Activated CD8-positive, alpha-beta T cell treated with anti-CD3 and anti-CD28 coated beads for 36 hours (primary cell): ENCODE results near the gene MEIS3. TPM values are rescaled to one million over a fixed set of nuclear protein-coding genes. Genes with fewer than 3 reads are reported as not detected.
A peak's percentile ranks its signal among the peaks of the same experiment; 100 is the strongest.

Experiments
- ATAC-seq: fragments of 200-7000 bp; cut with Tn5 transposase; one replicate; pipeline ENCODE4 v1.10.0; 2021; ENCODE audit warnings: mild to moderate bottlenecking, moderate library complexity
- CTCF ChIA-PET: fragments of 350-600 bp; sonication (Branson Sonifier 250); formaldehyde crosslinking; loops from one replicate; lab custom pipeline; 2021; ENCODE audit warnings: antibody characterized with exemption; lab: Charles Lee
- POLR2A ChIA-PET: fragments of 350-600 bp; sonication (Branson Sonifier 250); formaldehyde crosslinking; loops from one replicate; lab custom pipeline; 2021; ENCODE audit warnings: antibody characterized with exemption; lab: Charles Lee
- DNase-seq: peaks from one replicate; pipeline ENCODE4 v3.0.0-alpha.2; 2020
- H3K27ac Mint-ChIP-seq: one replicate; pipeline ENCODE4 v1.8.0; 2021; ENCODE audit warnings: mild to moderate bottlenecking, mixed read lengths
- H3K27me3 Mint-ChIP-seq: one replicate; pipeline ENCODE4 v1.8.0; 2021; ENCODE audit warnings: mixed read lengths
- H3K36me3 Mint-ChIP-seq: one replicate; pipeline ENCODE4 v1.8.0; 2021; ENCODE audit warnings: low read depth, mixed read lengths
- H3K4me1 Mint-ChIP-seq: one replicate; pipeline ENCODE4 v1.8.0; 2021; ENCODE audit warnings: low read depth, mixed read lengths
- H3K4me3 Mint-ChIP-seq: one replicate; pipeline ENCODE4 v1.8.0; 2021; ENCODE audit warnings: mild to moderate bottlenecking, moderate library complexity, mixed read lengths
- H3K9me3 Mint-ChIP-seq: one replicate; pipeline ENCODE4 v1.8.0; 2021; ENCODE audit warnings: mixed read lengths
- intact Hi-C: fragments of 100-400 bp; cut with micrococcal nuclease; formaldehyde crosslinking; loops from one replicate; pipeline ENCODE4 v1.10.0; 2022
- total RNA-seq, 2 experiments: library from RNA; stranded (reverse); gene quantifications; one replicate each; pipeline ENCODE4 v1.2.3, GENCODE V29; 2021
- TF ChIP-seq, protein P1 (sequence below): fragments of 200-600 bp; IDR thresholded peaks from one replicate; pipeline ENCODE4 v1.8.0; 2022; ENCODE audit warnings: antibody characterized with exemption, mild to moderate bottlenecking

MEIS3 gene
- total RNA-seq, 2 experiments from 2014 or later = not detected

DNA sequence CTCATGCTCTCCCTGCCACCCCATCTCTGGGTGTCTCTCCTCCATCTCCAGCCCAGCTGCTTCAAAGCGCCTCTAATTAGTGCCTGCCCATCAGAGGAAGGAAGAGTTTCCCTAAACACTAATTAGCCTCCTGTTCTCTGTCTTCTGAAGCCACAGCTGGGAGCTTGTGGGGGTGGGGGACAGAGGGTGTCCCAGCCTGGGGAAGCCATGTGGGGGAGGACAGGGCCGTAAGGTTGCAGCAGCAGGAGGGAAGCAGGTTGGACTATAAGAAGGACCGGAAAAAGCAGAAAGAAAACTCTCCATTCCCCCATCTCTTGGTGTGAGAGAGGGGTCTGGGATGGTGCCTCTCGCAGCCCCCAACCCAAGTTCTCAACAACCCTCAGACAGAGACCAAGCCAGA, 26.2 kb upstream of the MEIS3 start:
- DNase-seq (no peak), ATAC-seq (no peak)
- Mint-ChIP-seq H3K9me3 (peaks cover 4% of the 10 kb centered on the region), H3K27me3 (peaks cover 64% of the 10 kb centered on the region), H3K4me1 (peaks cover 40% of the 10 kb centered on the region), H3K27ac (no peak overlapping the region), H3K36me3 (peaks cover 4% of the 10 kb centered on the region), H3K4me3 (no peak overlapping the region)
- POLR2A ChIA-PET = no interaction called here
- TF ChIP-seq, protein P1, sequence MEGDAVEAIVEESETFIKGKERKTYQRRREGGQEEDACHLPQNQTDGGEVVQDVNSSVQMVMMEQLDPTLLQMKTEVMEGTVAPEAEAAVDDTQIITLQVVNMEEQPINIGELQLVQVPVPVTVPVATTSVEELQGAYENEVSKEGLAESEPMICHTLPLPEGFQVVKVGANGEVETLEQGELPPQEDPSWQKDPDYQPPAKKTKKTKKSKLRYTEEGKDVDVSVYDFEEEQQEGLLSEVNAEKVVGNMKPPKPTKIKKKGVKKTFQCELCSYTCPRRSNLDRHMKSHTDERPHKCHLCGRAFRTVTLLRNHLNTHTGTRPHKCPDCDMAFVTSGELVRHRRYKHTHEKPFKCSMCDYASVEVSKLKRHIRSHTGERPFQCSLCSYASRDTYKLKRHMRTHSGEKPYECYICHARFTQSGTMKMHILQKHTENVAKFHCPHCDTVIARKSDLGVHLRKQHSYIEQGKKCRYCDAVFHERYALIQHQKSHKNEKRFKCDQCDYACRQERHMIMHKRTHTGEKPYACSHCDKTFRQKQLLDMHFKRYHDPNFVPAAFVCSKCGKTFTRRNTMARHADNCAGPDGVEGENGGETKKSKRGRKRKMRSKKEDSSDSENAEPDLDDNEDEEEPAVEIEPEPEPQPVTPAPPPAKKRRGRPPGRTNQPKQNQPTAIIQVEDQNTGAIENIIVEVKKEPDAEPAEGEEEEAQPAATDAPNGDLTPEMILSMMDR = no peak
- intact Hi-C loops = no loop called here
- CTCF ChIA-PET = interaction anchor here (1.1 to 2.6 kb wide), 5 partner anchors 9 to 38 kb away, joined by 3 to 20 read pairs (median 9); partner anchors contain the start of gene KPTN

DNA sequence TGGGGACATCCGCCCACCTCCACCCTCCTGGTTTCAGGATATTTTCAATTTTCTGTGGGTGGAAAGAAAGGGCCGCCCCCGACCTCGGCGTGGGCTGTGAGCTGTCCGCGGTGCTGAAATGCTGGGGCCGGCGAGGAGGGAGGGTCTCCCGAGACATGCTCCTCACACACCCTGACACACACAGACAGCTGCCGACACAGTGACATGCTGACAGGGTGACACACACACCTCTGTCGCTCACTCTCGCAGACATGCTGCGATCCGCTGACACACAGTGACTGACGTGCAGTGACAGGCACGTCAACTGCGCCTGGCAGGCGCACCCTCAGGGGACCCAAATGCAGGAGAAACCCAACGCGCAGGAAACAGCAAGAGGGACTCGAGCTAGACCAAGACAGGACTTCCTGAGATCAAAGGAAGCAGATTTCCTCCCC, 25.1 kb upstream of the MEIS3 start:
- Mint-ChIP-seq H3K36me3 (peaks cover 4% of the 10 kb centered on the region), H3K27me3 (peaks cover 65% of the 10 kb centered on the region), H3K27ac (no peak overlapping the region), H3K4me1 (peaks cover 40% of the 10 kb centered on the region), H3K4me3 (no peak overlapping the region), H3K9me3 (peaks cover 4% of the 10 kb centered on the region)
- peak; percentile 38 for DNase-seq
- intact Hi-C loops = no loop called here
- TF ChIP-seq, protein P1 = no peak
- ATAC-seq = peak; percentile 8
- ChIA-PET POLR2A (no interaction called here), CTCF (interaction anchor here (1.0 kb wide), 1 partner anchor 268 kb away, joined by 4 read pairs; no protein-coding TSS in a partner anchor)

DNA sequence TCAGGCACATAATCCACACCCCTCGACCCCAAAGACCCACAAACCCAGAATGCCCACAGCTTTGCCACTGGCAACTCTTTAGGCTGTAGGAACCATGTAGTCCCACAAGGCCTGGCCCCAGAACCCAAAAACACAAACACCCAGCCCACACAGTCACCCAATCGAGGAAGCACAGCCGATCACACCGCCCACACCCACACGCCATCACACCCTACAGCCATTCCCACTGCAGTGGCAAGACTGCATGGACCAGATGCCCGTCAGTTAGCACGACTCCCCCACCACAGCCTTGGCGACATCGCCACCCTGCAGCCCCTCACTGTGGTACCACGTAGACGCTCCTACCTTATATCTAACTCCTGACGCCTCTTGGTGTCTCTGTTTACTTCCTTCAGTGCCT, 24.0 kb upstream of the MEIS3 start:
- H3K27me3 Mint-ChIP-seq = peaks cover 65% of the 10 kb centered on the region
- no peak for DNase-seq
- intact Hi-C loops = no loop called here
- peaks cover 40% of the 10 kb centered on the region for H3K4me1 Mint-ChIP-seq
- no peak for ATAC-seq
- H3K9me3 Mint-ChIP-seq = peaks cover 4% of the 10 kb centered on the region
- TF ChIP-seq, protein P1 = no peak
- no peak overlapping the region for H3K4me3 Mint-ChIP-seq
- CTCF ChIA-PET = no interaction called here
- POLR2A ChIA-PET = interaction anchor here (0.8 kb wide), 1 partner anchor 78 kb away, joined by 3 read pairs; no protein-coding TSS in a partner anchor
- peaks cover 4% of the 10 kb centered on the region for H3K36me3 Mint-ChIP-seq
- H3K27ac Mint-ChIP-seq = no peak overlapping the region

- Mint-ChIP-seq H3K27ac (no peak overlapping the region), H3K36me3 (no peaks in the 10 kb centered on the region), H3K27me3 (peaks cover 49% of the 10 kb centered on the region), H3K4me1 (peaks cover 23% of the 10 kb centered on the region), H3K9me3 (no peaks in the 10 kb centered on the region), H3K4me3 (no peak overlapping the region)
- TF ChIP-seq, protein P1 = no peak
- DNase-seq = no peak
- POLR2A ChIA-PET = no interaction called here
- intact Hi-C loops = loop anchor here (10.0 kb wide), 1 partner anchor 76 kb away; the partner anchor contains the start of gene NAPA
- CTCF ChIA-PET = interaction anchor here (0.8 to 1.2 kb wide), 5 partner anchors 11 to 268 kb away, joined by 3 to 7 read pairs (median 4); partner anchors contain the start of genes KPTN and NAPA
- ATAC-seq = no peak
Measured at GRCh38 chr19:47438793-47439220, 19.5 kb upstream of the MEIS3 start.

GRCh38 chr19:47437500-47437899, 18.2 kb upstream of the MEIS3 start:
- Mint-ChIP-seq H3K9me3 (no peaks in the 10 kb centered on the region), H3K4me3 (no peak overlapping the region), H3K4me1 (peaks cover 20% of the 10 kb centered on the region), H3K36me3 (no peaks in the 10 kb centered on the region), H3K27ac (no peak overlapping the region), H3K27me3 (peaks cover 40% of the 10 kb centered on the region)
- TF ChIP-seq, protein P1 = no peak
- ChIA-PET POLR2A (interaction anchor here (1.1 kb wide), 1 partner anchor 274 kb away, joined by 4 read pairs; no protein-coding TSS in a partner anchor), CTCF (interaction anchor here (0.6 to 6.1 kb wide), 4 partner anchors 86 to 307 kb away, joined by 3 to 91 read pairs (median 4); no protein-coding TSS in a partner anchor)
- intact Hi-C loops = loop anchor here (2.0 to 10.0 kb wide), 3 partner anchors 47 to 261 kb away; partner anchors contain the start of genes KPTN and NAPA
- ATAC-seq = no peak
- DNase-seq = no peak
